SHP77 (cell line): ENCODE results near the gene CACNA1A.

Source experiments
- DNase-seq, 2 experiments: peaks; one replicate each; lab custom pipeline; 2025; lab: John Stamatoyannopoulos, UW

Gene CACNA1A

GRCh38 chr19:13231663-13232062 is 274.6 kb downstream of the CACNA1A start:
- DNase-seq, result no peak

GRCh38 chr19:13229246-13229645 is 277.0 kb downstream of the CACNA1A start:
- DNase-seq, result no peak

- no peak for DNase-seq
Measured at GRCh38 chr19:13228561-13228960, 277.7 kb downstream of the CACNA1A start.

GRCh38 chr19:13226983-13227382 is 279.3 kb downstream of the CACNA1A start:
- DNase-seq, result no peak

GRCh38 chr19:13225973-13226865 is 280.1 kb downstream of the CACNA1A start:
- no peak for DNase-seq

- no peak for DNase-seq
Measured at GRCh38 chr19:13225085-13225484, 281.2 kb downstream of the CACNA1A start.

- DNase-seq, result no peak
Measured at GRCh38 chr19:13220847-13221246, 285.4 kb downstream of the CACNA1A start.

- no peak for DNase-seq
Measured at GRCh38 chr19:13215572-13216380, 290.5 kb downstream of the CACNA1A start.

GRCh38 chr19:13214036-13214730 is 292.1 kb downstream of the CACNA1A start:
- DNase-seq, result no peak

GRCh38 chr19:13212759-13213330 is 293.4 kb downstream of the CACNA1A start:
- DNase-seq, result peak; percentile 43 to 59

- no peak for DNase-seq
Measured at GRCh38 chr19:13211426-13212308, 294.6 kb downstream of the CACNA1A start.

- DNase-seq, result no peak
Measured at GRCh38 chr19:13210941-13211340, 295.3 kb downstream of the CACNA1A start.

- DNase-seq, result no peak
Measured at GRCh38 chr19:13210339-13210775, 295.9 kb downstream of the CACNA1A start.

GRCh38 chr19:13209484-13210338 is 296.6 kb downstream of the CACNA1A start:
- no peak for DNase-seq

- DNase-seq, result no peak
Measured at GRCh38 chr19:13208672-13209483, 297.4 kb downstream of the CACNA1A start.

- DNase-seq, result no peak
Measured at GRCh38 chr19:13207846-13208671, 298.2 kb downstream of the CACNA1A start.

- DNase-seq, result no peak
Measured at GRCh38 chr19:13207237-13207845, 298.9 kb downstream of the CACNA1A start.

- DNase-seq, result no peak
Measured at GRCh38 chr19:13206587-13206986, 299.7 kb downstream of the CACNA1A start.
